Measurements from ENCODE around the gene FAM3B.

FAM3B gene

GRCh38 chr21:41321211-41321907, 4.8 kb downstream of the FAM3B start:
- DNase-seq = no peak

GRCh38 chr21:41321908-41322495, 5.4 kb downstream of the FAM3B start:
- no peak for DNase-seq

- DNase-seq = no peak
Observed at GRCh38 chr21:41322496-41323382, 6.1 kb downstream of the FAM3B start.

- DNase-seq = no peak
Observed at GRCh38 chr21:41325138-41325912, 8.7 kb downstream of the FAM3B start.

- DNase-seq = no peak
Observed at GRCh38 chr21:41326414-41327080, 9.9 kb downstream of the FAM3B start.

- no peak for DNase-seq
Observed at GRCh38 chr21:41327753-41328152, 11.2 kb downstream of the FAM3B start.

GRCh38 chr21:41328660-41329607, 12.3 kb downstream of the FAM3B start:
- DNase-seq = no peak

- no peak for DNase-seq
Observed at GRCh38 chr21:41333752-41334151, 17.2 kb downstream of the FAM3B start.

GRCh38 chr21:41337515-41337914, 20.9 kb downstream of the FAM3B start:
- no peak for DNase-seq

GRCh38 chr21:41338455-41338854, 21.9 kb downstream of the FAM3B start:
- no peak for DNase-seq

GRCh38 chr21:41342035-41342434, 25.4 kb downstream of the FAM3B start:
- DNase-seq = no peak

GRCh38 chr21:41344146-41344545, 27.5 kb downstream of the FAM3B start:
- DNase-seq = no peak

- DNase-seq = no peak
Observed at GRCh38 chr21:41345356-41345755, 28.8 kb downstream of the FAM3B start.

- DNase-seq = no peak
Observed at GRCh38 chr21:41345934-41346685, 29.5 kb downstream of the FAM3B start.

- no peak for DNase-seq
Observed at GRCh38 chr21:41346758-41347157, 30.2 kb downstream of the FAM3B start.

- no peak for DNase-seq
Observed at GRCh38 chr21:41348434-41348833, 31.8 kb downstream of the FAM3B start.

- no peak for DNase-seq
Observed at GRCh38 chr21:41349126-41349525, 32.5 kb downstream of the FAM3B start.

- no peak for DNase-seq
Observed at GRCh38 chr21:41349619-41350390, 33.2 kb downstream of the FAM3B start.

- DNase-seq = no peak
Observed at GRCh38 chr21:41350436-41351155, 34.0 kb downstream of the FAM3B start.
